SJCRH30 (cell line): Measurements from ENCODE around the gene C16orf96. TPM values are rescaled to one million over a fixed set of nuclear protein-coding genes. Genes with fewer than 3 reads are reported as not detected.

Experiments
- DNase-seq, 2 experiments: peaks; one replicate each; pipeline ENCODE4 v3.0.0-alpha.2; 2015 to 2020
- H3K27ac ChIP-seq: fragments of 250-450 bp; sonication (Bioruptor Pico); 2 replicates; pipeline ENCODE4 v1.5.1; 2020; ENCODE audit warnings: mild to moderate bottlenecking, moderate library complexity
- H3K27me3 ChIP-seq: fragments of 250-450 bp; sonication (Bioruptor Pico); 2 replicates; pipeline ENCODE4 v1.5.1; 2020; ENCODE audit warnings: mild to moderate bottlenecking, moderate library complexity
- H3K36me3 ChIP-seq: fragments of 250-450 bp; sonication (Bioruptor Pico); 2 replicates; pipeline ENCODE4 v1.5.1; 2020; ENCODE audit warnings: mild to moderate bottlenecking, moderate library complexity
- H3K4me1 ChIP-seq: fragments of 250-450 bp; sonication (Bioruptor Pico); 2 replicates; pipeline ENCODE4 v1.5.1; 2020; ENCODE audit warnings: mild to moderate bottlenecking, moderate library complexity
- H3K4me3 ChIP-seq: fragments of 250-450 bp; sonication (Bioruptor Pico); 2 replicates; pipeline ENCODE4 v1.5.1; 2020; ENCODE audit warnings: mild to moderate bottlenecking, moderate library complexity
- H3K9me3 ChIP-seq: fragments of 250-450 bp; sonication (Bioruptor Pico); replicated peaks from 2 replicates; pipeline ENCODE4 v1.5.1; 2020; ENCODE audit warnings: mild to moderate bottlenecking, moderate library complexity
- total RNA-seq: library from RNA; depleted of rRNA; stranded (reverse); fragments of >200 nt; shearing (Covaris generic); gene quantifications from 2 replicates; pipeline ENCODE4 v1.2.3, GENCODE V29; 2014

The C16orf96 gene
- total RNA-seq, 1 experiment from 2014 or later, result not detected

DNA sequence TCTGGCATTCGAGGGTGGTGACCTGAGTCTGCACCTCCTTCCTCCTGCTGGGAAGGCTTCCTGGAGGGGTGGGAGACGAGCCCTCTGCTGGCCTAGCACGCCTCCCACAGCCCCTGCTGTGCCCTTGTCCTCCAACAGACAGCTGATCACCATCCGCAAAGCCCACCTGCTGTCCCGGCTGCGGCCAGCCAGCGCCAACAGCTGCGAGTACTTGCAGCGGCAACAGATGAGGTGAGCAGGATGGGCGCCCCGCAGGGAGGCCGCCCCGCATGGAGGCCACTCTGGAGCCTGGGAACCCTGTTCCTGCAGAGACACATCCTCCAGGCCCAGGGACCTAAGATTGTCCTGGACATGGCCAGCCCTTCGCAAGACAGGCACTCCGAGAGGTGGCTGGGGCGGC, 36.9 kb downstream of the C16orf96 start:
- DNase-seq, result peak; percentile 89 to 91
- H3K4me1 ChIP-seq, result peaks cover 13% of the 10 kb centered on the region

DNA sequence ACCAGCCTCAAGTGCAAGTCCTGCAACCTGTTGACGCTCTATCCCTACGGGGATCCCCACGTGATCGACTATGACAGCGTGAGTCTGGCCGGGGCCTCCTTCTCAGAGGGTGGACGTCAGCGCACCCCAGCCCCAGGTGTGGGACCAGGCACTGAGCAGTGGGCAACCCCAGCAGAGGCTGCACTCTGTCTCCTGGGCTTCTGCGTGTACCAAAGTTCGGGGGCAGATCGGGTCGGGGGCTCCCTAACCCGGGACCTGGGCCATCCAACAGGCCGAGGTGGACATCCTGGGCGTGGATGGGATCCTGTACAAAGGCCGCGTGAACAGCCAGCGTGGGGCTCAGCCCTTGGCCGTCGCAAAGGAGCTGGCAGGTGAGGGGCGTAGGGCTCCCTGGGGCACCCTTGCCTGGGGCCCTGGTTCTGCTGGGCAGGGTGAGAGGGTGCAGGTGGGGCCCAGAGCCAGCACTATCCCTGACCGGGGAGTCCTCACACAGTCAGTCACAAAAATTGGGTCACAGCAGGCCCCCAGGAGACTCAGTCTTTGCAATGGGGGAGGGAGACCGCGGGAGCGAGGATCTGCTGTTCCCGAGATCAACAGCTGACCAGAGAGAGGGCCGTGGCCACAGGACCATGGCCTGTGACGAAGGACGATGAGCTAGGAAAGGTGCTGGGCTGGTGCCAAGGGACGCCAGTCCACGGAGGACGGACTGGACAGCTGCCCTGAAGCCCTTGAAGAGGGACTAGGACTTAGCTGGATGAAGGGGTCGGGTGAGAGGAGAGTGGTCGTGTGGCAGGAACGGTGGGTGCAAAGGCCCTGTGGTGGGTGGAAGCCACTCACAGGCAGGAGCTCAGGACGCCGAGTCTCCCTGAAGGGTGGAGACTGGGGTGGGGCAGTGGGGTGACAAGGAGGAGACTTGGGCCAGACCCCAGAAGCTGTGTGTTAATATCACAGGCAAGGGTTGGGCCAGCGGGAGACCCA, 38.6 kb downstream of the C16orf96 start:
- Histone ChIP-seq H3K36me3 (no peaks in the 10 kb centered on the region), H3K4me3 (no peak overlapping the region), H3K27ac (no peak overlapping the region), H3K4me1 (peaks cover 13% of the 10 kb centered on the region), H3K9me3 (no peaks in the 10 kb centered on the region), H3K27me3 (no peaks in the 10 kb centered on the region)
- no peak for DNase-seq

More for the DNA sequence above, 36.9 kb downstream of the C16orf96 start:
- H3K27me3 ChIP-seq, result no peaks in the 10 kb centered on the region
- peak overlapping the region; percentile 54 for H3K27ac ChIP-seq
- no peak overlapping the region for H3K4me3 ChIP-seq
- H3K36me3 ChIP-seq, result no peaks in the 10 kb centered on the region
- H3K9me3 ChIP-seq, result no peaks in the 10 kb centered on the region

DNA sequence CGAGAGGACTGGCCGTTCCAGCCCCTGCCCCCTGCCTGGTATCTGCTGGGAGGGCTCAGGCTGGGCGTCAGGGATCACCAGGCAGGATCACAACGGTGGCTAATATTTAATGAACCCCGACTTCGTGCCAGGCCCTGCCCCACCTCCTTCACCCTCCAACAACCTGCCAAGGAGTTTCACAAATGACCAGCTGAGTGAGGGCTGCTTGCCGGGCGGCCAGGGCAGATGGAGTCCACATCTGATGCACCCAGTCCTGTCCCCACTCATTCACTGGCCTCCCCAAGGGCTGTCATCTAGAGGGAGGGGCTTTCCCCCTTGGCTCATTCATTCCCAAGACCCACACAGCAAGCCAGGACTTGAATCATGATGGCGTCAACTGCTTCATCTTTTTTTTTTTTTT, 41.0 kb downstream of the C16orf96 start:
- H3K36me3 ChIP-seq, result no peaks in the 10 kb centered on the region
- H3K27me3 ChIP-seq, result 0 out of 2 replicates have a peak, but pooled peaks cover 2% of the 10 kb centered on the region
- H3K4me3 ChIP-seq, result no peak overlapping the region
- H3K9me3 ChIP-seq, result no peaks in the 10 kb centered on the region
- peaks cover 13% of the 10 kb centered on the region for H3K4me1 ChIP-seq
- no peak overlapping the region for H3K27ac ChIP-seq
- no peak for DNase-seq

DNA sequence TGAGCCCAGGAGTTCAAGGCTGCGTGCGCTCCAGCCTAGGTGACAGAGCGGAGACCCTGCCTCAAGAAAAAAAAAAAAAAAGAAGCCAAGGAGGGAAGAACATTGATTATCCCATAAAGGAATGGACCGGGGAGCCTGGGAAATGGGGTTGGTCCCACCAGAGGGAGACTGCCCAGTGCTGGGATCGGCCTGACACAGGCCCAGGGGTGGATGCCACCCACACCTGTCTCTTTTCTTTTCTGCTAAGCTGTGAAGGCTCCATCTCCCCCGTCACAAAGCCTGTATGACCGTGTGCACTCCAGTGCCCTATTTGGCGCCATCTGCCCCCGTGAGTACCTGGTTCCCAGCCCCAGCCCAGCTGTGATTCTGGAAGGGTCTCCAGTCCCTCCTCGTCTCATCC, 42.9 kb downstream of the C16orf96 start:
- H3K4me1 ChIP-seq, result peaks cover under 1% of the 10 kb centered on the region; the same call in 1 of the 2 replicates
- no peak overlapping the region for H3K4me3 ChIP-seq
- no peak overlapping the region for H3K27ac ChIP-seq
- no peaks in the 10 kb centered on the region for H3K36me3 ChIP-seq
- H3K27me3 ChIP-seq, result 0 out of 2 replicates have a peak, but pooled peaks cover 5% of the 10 kb centered on the region
- no peaks in the 10 kb centered on the region for H3K9me3 ChIP-seq
- no peak for DNase-seq

DNA sequence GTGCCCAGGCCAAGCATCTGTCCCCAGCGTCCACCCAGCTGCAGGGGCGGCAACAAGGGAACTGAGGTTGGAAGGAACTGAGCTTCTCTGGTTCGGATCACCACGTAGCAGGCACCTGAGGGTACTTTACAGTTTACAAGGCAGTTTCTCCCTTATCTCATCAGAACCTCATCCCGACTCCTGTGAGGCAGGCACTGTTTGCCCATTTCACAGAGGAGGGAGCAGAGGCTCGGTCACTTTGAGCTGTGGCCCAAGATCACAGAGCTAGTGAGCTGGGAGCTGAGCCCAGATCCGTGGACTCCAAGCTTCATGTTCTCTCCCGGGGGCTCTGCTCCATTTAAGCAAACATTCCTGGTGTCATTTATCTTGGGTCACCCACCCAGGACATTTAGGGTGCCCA, 43.4 kb downstream of the C16orf96 start:
- H3K27me3 ChIP-seq, result 0 out of 2 replicates have a peak, but pooled peaks cover 5% of the 10 kb centered on the region
- no peaks in the 10 kb centered on the region for H3K36me3 ChIP-seq
- no peak overlapping the region for H3K4me3 ChIP-seq
- H3K27ac ChIP-seq, result no peak overlapping the region
- no peaks in the 10 kb centered on the region for H3K9me3 ChIP-seq
- no peak for DNase-seq
- H3K4me1 ChIP-seq, result no peaks in the 10 kb centered on the region

DNA sequence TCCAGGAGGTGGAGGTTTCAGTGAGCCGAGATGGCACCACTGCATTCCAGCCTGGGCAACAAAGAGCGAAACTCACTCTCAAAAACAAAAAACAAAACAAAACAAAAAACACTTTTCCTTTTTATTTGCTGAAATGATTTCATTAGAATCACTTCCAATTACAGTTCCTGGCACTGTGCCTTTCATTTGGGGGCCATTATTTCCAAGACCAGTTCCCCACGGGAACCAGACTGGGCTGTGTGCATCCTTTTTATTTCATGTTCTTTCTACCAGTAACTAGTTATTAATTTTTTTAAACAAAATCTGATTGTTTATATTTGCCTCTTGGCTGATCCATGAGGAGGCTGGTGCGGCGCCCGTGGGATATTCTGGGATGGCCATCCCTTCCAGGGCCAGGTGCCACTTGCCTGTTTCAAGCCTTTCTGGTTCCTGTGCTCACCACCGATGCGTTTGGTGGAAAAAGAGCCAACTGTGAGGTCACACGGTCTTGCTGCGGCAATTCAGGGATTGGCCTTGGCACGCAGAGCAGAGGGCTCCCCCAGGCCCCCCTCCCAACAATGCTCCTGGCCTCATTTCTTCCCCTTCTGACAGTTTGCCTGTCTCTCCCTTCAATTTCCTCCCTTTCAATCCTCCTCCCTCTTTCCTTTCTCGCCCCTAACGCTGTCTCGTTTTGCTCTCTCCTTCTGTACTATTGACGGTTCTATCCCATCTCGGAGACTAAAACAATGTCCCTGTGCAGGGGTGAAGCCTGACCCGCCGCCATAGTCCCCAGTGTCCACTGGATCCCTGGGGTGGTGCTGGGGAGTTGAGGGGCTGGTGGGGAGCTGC, 45.1 kb downstream of the C16orf96 start:
- Histone ChIP-seq H3K4me3 (no peak overlapping the region), H3K27ac (no peak overlapping the region), H3K9me3 (no peaks in the 10 kb centered on the region), H3K27me3 (0 out of 2 replicates have a peak, but pooled peaks cover 5% of the 10 kb centered on the region), H3K4me1 (no peaks in the 10 kb centered on the region), H3K36me3 (no peaks in the 10 kb centered on the region)
- DNase-seq, result no peak

DNA sequence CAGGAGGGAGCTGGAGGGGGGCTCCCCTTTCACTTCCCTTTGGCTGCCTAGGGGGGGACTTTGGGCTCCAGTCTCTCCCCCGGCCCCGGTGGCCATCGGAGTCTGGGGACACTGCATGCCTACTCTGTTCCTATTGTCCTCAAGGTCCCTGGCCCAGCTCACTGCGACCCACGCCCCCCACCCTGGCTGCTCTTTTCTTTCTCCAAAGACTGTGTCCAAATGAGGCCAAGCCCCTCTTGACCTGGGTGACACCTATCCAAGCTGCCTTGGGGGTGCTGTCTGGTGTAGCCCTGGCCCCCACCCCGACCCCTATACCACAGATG, 45.7 kb downstream of the C16orf96 start:
- 0 out of 2 replicates have a peak, but pooled peaks cover 5% of the 10 kb centered on the region for H3K27me3 ChIP-seq
- no peaks in the 10 kb centered on the region for H3K9me3 ChIP-seq
- no peaks in the 10 kb centered on the region for H3K36me3 ChIP-seq
- DNase-seq, result no peak
- H3K4me1 ChIP-seq, result no peaks in the 10 kb centered on the region
- H3K27ac ChIP-seq, result no peak overlapping the region
- no peak overlapping the region for H3K4me3 ChIP-seq

DNA sequence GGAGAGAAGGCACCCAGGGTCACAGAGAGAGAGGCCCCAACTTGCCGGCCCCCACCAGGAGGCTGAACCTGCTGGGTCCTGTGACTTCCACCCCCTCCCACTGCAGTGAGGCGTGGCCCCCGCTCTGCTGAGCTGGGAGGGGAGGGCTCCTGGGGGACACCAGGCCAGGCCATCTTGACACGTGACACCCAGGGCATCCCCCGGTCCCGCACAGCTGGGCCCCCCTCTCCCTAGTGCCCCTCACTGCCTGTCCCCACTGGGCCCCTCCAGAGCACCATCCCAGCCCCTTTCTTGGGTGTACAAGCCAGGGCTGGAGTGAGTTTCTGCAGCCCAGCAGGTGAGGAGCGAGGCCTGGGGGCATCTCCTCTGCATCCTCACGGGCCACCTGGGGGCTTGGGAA, 46.2 kb downstream of the C16orf96 start:
- no peak for DNase-seq
- Histone ChIP-seq H3K36me3 (no peaks in the 10 kb centered on the region), H3K4me1 (no peaks in the 10 kb centered on the region), H3K9me3 (no peaks in the 10 kb centered on the region), H3K4me3 (no peak overlapping the region), H3K27me3 (0 out of 2 replicates have a peak, but pooled peaks cover 5% of the 10 kb centered on the region), H3K27ac (no peak overlapping the region)

DNA sequence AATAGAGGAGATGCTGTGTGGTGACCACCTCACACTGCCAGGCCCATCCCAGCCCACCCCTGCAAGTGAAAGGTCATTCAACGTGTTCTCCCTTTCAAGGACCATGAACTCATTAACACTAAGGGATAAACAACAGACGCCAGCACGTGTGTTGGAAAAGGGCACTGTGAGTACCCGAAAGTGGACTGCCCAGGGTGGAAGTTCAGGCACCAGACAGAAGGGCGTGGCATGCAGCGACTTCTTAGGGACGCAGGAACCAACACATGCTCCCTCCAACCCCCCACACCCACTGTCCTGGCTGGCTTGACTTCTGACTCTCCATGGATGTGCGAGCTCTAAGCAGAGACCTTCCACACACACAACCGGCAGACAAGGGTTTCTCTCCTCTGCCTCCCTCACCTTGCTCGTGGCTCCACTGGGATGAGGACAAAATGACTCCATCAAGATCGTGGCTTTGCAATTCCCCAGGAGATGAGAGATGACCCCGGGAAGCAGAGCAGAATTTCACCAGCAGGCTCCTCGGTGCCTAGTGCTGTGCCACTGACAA, 47.6 kb downstream of the C16orf96 start:
- no peak for DNase-seq
- Histone ChIP-seq H3K4me3 (no peak overlapping the region), H3K9me3 (no peaks in the 10 kb centered on the region), H3K36me3 (no peaks in the 10 kb centered on the region), H3K27ac (no peak overlapping the region), H3K4me1 (no peaks in the 10 kb centered on the region), H3K27me3 (0 out of 2 replicates have a peak, but pooled peaks cover 5% of the 10 kb centered on the region)

DNA sequence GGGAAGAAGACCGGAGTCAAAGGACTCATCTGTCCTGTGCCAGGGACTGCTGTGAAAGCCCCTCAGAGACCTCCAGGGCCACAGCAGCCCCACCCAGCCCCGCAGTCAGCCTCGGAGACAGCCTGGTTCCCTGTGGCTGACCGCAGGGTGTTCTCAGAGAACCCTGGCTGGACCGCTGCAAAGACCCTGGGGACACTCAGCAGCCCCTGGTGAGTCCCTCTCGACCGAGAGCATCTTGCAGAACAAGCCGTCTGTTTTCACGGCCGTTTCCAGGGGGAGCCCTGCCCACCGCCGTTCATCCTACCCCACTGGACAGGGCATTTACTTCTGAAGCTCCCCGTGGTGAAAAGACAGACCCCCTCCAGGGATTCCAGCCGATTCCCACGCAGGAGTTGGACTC, 48.3 kb downstream of the C16orf96 start:
- no peak for DNase-seq
- no peaks in the 10 kb centered on the region for H3K36me3 ChIP-seq
- no peak overlapping the region for H3K27ac ChIP-seq
- 0 out of 2 replicates have a peak, but pooled peaks cover 5% of the 10 kb centered on the region for H3K27me3 ChIP-seq
- H3K4me3 ChIP-seq, result no peak overlapping the region
- H3K4me1 ChIP-seq, result no peaks in the 10 kb centered on the region
- H3K9me3 ChIP-seq, result no peaks in the 10 kb centered on the region

DNA sequence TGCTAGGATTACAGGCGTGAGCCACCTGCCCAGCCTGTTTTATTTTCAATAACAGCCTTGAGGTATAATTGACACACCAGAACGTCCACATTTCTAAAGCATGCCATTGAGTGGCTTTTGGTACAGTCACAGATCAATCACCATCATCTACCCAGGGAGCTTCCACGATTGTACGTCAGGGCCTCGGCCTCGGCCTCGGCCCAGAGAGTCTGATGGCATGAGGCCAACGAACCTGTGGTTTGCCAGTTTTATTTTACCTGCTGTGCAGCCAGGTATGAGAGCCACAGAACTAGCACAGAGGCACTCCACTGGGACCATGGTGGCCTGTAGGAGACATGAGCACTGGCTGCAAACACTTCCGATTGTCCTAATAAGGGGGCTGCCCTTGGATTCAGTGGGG, 50.2 kb downstream of the C16orf96 start:
- H3K27me3 ChIP-seq, result 0 out of 2 replicates have a peak, but pooled peaks cover 5% of the 10 kb centered on the region
- no peaks in the 10 kb centered on the region for H3K9me3 ChIP-seq
- no peaks in the 10 kb centered on the region for H3K36me3 ChIP-seq
- no peak for DNase-seq
- no peak overlapping the region for H3K27ac ChIP-seq
- H3K4me3 ChIP-seq, result no peak overlapping the region
- no peaks in the 10 kb centered on the region for H3K4me1 ChIP-seq

DNA sequence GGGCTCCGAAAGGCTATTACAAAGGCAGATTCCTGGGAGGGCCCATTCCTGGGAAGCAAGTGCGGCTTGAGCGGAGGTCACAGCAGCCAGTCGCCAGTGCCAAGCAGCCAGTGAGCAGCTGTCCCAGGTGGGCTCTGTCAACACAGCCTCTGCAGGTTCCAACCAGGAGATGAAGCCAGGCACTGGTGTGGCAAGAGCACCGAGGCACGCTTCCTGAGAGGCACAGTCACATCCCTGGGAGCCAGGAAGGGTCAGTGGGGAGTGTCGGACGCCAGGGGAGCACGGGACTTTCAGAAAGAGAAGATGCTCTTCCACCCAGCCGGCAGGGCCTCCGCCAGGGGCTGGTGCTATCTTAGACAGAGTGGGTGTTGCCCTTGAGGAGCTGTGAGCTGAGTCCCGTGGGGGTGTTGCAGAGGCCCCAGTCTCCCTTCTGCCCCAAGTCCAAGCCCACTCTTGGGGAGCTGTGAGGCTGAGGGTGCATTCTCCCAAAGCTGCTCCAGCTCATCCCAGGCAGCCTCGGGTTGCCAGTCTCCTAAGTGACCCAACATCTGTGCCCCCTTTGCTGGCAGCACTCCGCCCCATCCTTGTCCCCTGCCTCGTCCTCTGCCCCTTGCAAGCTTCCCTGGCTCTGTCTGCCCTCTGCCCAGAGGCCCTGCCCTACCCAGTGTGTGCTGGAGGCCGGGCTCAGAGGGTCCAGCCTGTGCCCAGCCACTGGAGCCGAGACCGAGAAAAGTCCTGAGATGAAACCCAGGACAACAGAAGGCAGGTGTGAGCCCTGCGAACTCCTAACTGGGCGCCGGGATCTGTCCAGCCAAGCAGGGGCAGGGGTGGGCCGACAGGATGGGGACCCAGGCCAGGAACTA, 51.9 kb downstream of the C16orf96 start:
- Histone ChIP-seq H3K4me3 (no peak overlapping the region), H3K36me3 (no peaks in the 10 kb centered on the region), H3K27ac (no peak overlapping the region), H3K27me3 (no peaks in the 10 kb centered on the region), H3K9me3 (no peaks in the 10 kb centered on the region), H3K4me1 (no peaks in the 10 kb centered on the region)
- DNase-seq, result no peak

DNA sequence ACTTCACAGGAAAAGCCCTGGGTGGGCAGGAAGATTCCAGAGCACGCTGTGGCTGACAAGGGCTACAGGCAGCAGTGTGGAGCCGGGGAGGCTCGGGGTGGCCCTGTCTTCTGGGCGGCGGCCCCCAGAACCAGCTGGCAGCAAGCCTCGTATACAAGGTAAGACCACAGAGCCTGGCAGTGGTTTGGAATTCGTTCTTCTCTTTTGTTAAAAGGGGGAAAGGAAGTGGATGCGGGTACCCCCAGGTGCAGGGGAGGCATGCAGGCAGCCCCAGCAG, 52.5 kb downstream of the C16orf96 start:
- Histone ChIP-seq H3K27ac (no peak overlapping the region), H3K4me3 (no peak overlapping the region), H3K36me3 (no peaks in the 10 kb centered on the region), H3K4me1 (no peaks in the 10 kb centered on the region), H3K9me3 (no peaks in the 10 kb centered on the region), H3K27me3 (no peaks in the 10 kb centered on the region)
- no peak for DNase-seq
